Type B pancreatic cell (in vitro differentiated cells): ENCODE measurements around the gene HSPA8. TPM values are rescaled to one million over a fixed set of nuclear protein-coding genes. Genes with fewer than 3 reads are reported as not detected.

Experiments used
- DNase-seq: peaks from one replicate; pipeline ENCODE4 v3.0.0; 2021; ENCODE audit warnings: mixed read lengths; ENCODE audit not compliant: unreplicated experiment; ENCODE audit errors: extremely low spot score
- H3K27ac Mint-ChIP-seq: 2 replicates; pipeline ENCODE4 v1.8.0; 2021; ENCODE audit warnings: mild to moderate bottlenecking, mixed read lengths
- H3K27me3 Mint-ChIP-seq: 2 replicates; pipeline ENCODE4 v1.8.0; 2021; ENCODE audit warnings: mixed read lengths
- H3K36me3 Mint-ChIP-seq: 2 replicates; pipeline ENCODE4 v1.8.0; 2021; ENCODE audit warnings: mixed read lengths
- H3K4me1 Mint-ChIP-seq: one replicate; pipeline ENCODE4 v1.8.0; 2021; ENCODE audit warnings: mixed read lengths; ENCODE audit not compliant: unreplicated experiment
- H3K4me3 Mint-ChIP-seq: 2 replicates; pipeline ENCODE4 v1.8.0; 2021; ENCODE audit warnings: mild to moderate bottlenecking, mixed read lengths
- H3K9me3 Mint-ChIP-seq: 2 replicates; pipeline ENCODE4 v1.8.0; 2021; ENCODE audit warnings: mixed read lengths
- total RNA-seq: library from RNA; stranded (reverse); gene quantifications from 2 replicates; pipeline ENCODE4 v1.2.1, GENCODE V29; 2021; ENCODE audit warnings: low replicate concordance
- TF ChIP-seq, protein P1 (sequence below): fragments of 200-600 bp; sonication (generic); conservative IDR thresholded peaks from 2 replicates; pipeline ENCODE4 v1.5.0; 2021; ENCODE audit warnings: antibody characterized with exemption, mild to moderate bottlenecking

Gene HSPA8
- total RNA-seq, 1 donor from 2014 or later = 1,213 TPM

DNA sequence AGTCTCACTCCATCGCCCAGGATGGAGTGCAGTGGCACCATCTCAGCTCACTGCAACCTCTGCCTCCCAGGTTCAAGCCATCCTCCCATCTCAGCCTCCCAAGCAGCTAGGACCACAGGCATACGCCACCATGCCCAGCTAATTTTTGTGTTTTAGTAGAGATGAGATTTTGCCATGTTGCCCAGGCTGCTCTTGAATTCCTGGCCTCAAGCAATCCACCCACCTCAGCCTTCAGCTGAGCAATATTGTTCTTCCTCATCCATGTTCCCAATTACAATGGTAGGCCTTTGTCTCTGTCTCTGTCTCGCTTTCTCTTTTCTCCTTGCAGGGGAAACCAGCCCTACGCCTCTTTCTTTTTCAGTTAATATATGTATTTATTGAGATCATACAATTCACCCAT lies 10.3 kb downstream of the HSPA8 start:
- peaks cover 10% of the 10 kb centered on the region for H3K4me1 Mint-ChIP-seq
- H3K4me3 Mint-ChIP-seq = no peak overlapping the region

DNA sequence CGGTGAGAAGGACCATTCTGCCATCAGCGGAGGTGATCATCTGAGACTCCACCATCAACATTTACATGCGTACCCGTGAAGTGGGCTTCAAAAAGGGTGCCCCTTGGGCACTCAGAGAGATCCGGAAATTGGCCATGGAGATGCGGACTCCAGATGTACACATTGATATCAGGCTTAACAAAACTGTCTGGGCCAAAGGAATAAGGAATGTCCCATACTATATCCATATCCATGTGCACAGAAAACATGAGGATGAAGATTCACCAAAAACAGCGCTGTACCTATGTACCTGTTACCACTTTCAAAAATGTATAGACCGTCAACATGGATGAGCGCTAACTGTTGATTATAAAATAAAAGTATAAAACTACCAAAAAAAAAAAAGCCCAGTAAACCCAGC lies 10.8 kb downstream of the HSPA8 start:
- TF ChIP-seq, protein P1, sequence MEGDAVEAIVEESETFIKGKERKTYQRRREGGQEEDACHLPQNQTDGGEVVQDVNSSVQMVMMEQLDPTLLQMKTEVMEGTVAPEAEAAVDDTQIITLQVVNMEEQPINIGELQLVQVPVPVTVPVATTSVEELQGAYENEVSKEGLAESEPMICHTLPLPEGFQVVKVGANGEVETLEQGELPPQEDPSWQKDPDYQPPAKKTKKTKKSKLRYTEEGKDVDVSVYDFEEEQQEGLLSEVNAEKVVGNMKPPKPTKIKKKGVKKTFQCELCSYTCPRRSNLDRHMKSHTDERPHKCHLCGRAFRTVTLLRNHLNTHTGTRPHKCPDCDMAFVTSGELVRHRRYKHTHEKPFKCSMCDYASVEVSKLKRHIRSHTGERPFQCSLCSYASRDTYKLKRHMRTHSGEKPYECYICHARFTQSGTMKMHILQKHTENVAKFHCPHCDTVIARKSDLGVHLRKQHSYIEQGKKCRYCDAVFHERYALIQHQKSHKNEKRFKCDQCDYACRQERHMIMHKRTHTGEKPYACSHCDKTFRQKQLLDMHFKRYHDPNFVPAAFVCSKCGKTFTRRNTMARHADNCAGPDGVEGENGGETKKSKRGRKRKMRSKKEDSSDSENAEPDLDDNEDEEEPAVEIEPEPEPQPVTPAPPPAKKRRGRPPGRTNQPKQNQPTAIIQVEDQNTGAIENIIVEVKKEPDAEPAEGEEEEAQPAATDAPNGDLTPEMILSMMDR = no peak
- Mint-ChIP-seq H3K27me3 (no peaks in the 10 kb centered on the region), H3K27ac (no peak overlapping the region), H3K4me3 (no peak overlapping the region), H3K36me3 (peaks cover 4% of the 10 kb centered on the region), H3K9me3 (no peaks in the 10 kb centered on the region), H3K4me1 (peaks cover 10% of the 10 kb centered on the region)
- no peak for DNase-seq

More for the DNA sequence above, 10.3 kb downstream of the HSPA8 start:
- DNase-seq = no peak
- H3K9me3 Mint-ChIP-seq = no peaks in the 10 kb centered on the region
- peaks cover 7% of the 10 kb centered on the region for H3K36me3 Mint-ChIP-seq
- H3K27ac Mint-ChIP-seq = no peak overlapping the region
- no peaks in the 10 kb centered on the region for H3K27me3 Mint-ChIP-seq
- TF ChIP-seq, protein P1 = no peak

GRCh38 chr11:123047947-123048293 lies 14.0 kb downstream of the HSPA8 start:
- no peaks in the 10 kb centered on the region for H3K9me3 Mint-ChIP-seq
- H3K27ac Mint-ChIP-seq = no peak overlapping the region
- peaks cover 4% of the 10 kb centered on the region for H3K4me1 Mint-ChIP-seq
- H3K4me3 Mint-ChIP-seq = no peak overlapping the region
- DNase-seq = peak; percentile 13
- TF ChIP-seq, protein P1 = no peak
- H3K27me3 Mint-ChIP-seq = no peaks in the 10 kb centered on the region
- H3K36me3 Mint-ChIP-seq = no peaks in the 10 kb centered on the region

DNA sequence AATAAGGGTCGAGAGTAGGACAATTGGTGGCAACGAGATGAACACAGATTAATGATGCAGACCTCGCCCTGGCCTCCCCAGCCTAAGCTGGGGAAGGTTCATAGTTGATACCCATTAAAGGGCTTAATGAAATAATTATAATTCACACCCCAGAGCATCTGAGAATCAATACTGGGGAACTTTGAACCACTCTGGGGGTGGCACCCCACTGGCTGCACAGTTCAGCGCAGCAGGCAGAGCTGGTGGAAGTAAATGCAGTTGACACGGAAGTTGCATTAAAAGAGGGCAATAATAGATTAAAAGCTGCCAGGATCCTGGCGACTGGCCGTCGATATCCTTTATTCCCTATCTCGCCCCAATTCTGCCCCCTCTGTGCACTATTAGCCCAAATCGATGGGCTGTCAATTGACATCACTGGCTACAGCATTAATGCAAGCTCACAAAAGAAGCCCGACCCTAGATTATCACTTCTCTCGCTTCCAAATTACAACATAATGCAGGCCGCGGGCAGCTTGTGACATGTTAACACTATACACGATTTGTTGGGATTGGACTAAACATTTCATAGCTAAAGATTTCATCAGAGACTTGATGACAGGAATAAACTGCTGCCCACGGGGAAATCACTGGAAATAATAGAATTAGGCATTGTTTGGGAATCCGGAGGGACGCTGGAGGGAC lies 14.5 kb downstream of the HSPA8 start:
- no peaks in the 10 kb centered on the region for H3K36me3 Mint-ChIP-seq
- DNase-seq = no peak
- H3K4me1 Mint-ChIP-seq = peaks cover 4% of the 10 kb centered on the region
- H3K27me3 Mint-ChIP-seq = no peaks in the 10 kb centered on the region
- TF ChIP-seq, protein P1 = no peak
- H3K9me3 Mint-ChIP-seq = no peaks in the 10 kb centered on the region
- H3K27ac Mint-ChIP-seq = no peak overlapping the region
- no peak overlapping the region for H3K4me3 Mint-ChIP-seq

DNA sequence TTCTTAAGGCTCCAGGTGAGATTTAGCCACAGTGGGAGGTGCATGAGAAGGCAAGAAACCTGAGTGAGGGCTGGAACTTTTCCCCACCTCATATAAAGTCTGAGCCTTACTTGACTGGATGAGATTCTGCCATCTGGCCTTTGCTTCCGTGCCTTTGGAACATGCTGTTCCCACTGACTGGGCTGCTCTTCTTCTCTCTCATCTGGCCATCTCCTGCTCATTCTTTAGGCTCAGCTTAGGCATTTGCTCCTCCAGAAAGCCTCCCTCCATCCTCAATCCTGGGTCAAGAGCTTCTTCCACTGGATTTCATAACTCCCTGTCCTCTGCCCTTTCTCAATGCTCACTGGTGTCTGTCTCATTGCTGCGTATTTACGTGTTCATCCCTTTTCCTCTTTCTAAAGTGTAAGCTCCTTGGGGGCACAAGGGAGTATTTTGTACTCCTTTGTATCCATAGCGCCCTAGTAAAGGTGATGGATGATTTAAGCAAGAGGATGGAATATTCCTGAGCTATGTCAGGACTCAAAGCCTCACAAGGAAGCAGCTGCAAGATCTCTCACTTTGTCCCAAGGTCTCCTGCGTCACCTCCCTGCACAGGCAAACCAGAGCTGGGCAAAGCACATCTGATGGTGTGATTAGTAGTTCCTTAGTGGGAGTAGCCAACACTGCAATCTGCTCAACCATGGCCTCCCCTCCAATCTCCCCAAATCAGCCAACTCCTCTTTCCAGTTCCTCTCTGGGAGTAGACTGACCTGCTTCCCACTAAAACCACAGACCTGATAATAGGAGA lies 15.3 kb downstream of the HSPA8 start:
- Mint-ChIP-seq H3K9me3 (no peaks in the 10 kb centered on the region), H3K36me3 (no peaks in the 10 kb centered on the region), H3K27ac (no peak overlapping the region), H3K4me1 (peaks cover 4% of the 10 kb centered on the region), H3K4me3 (no peak overlapping the region), H3K27me3 (no peaks in the 10 kb centered on the region)
- no peak for DNase-seq
- TF ChIP-seq, protein P1 = no peak
